Upper lobe of right lung (tissue), 1 donor: Measurements from ENCODE around the gene APOBEC3F. TPM values are rescaled to one million over a fixed set of nuclear protein-coding genes. Genes with fewer than 3 reads are reported as not detected.

Experiments used
- ATAC-seq: fragments of 200-7000 bp; cut with Tn5 transposase; one replicate; pipeline ENCODE4 v1.9.1; 2020; ENCODE audit warnings: mild to moderate bottlenecking, moderate library complexity
- DNase-seq: peaks from one replicate; pipeline ENCODE4 v3.0.0-alpha.2; 2020
- H3K27ac ChIP-seq: fragments of 200-600 bp; one replicate; pipeline ENCODE4 v1.8.0; 2022
- H3K27me3 ChIP-seq: fragments of 200-600 bp; one replicate; pipeline ENCODE4 v1.8.0; 2022; ENCODE audit warnings: mild to moderate bottlenecking
- H3K36me3 ChIP-seq: fragments of 200-600 bp; one replicate; pipeline ENCODE4 v1.8.0; 2022
- H3K4me1 ChIP-seq: fragments of 200-600 bp; one replicate; pipeline ENCODE4 v1.8.0; 2022
- H3K4me3 ChIP-seq: fragments of 200-600 bp; one replicate; pipeline ENCODE4 v1.8.0; 2022; ENCODE audit warnings: mild to moderate bottlenecking
- H3K9me3 ChIP-seq: fragments of 200-600 bp; one replicate; pipeline ENCODE4 v1.8.0; 2022
- CTCF ChIP-seq: fragments of 200-600 bp; IDR thresholded peaks from one replicate; pipeline ENCODE4 v1.8.0; 2022; ENCODE audit warnings: antibody characterized with exemption
- intact Hi-C: fragments of 100-400 bp; cut with DNase I; formaldehyde crosslinking; loops from one replicate; pipeline ENCODE4 v1.11.0; 2022
- total RNA-seq: library from RNA; stranded (reverse); fragmentation: NEBNext Ultra II Directional; extraction: Animal tissue kit (Norgen Biotek cat#: 25700); gene quantifications from one replicate; pipeline ENCODE4 v1.2.1, GENCODE V29; 2021
- donor health status: DM: no; HTN: yes; CAD: no; lungs with severe emphysema.

The APOBEC3F gene
- total RNA-seq, 1 donor from 2014 or later = 9.0 TPM

- Histone ChIP-seq H3K27ac (peak within 1 kb of the TSS; percentile 68), H3K9me3 (no peaks in the 10 kb centered on the region), H3K4me3 (no peak within 1 kb of the TSS), H3K36me3 (no peaks in the 10 kb centered on the region), H3K27me3 (no peaks in the 10 kb centered on the region), H3K4me1 (peaks cover 19% of the 10 kb centered on the region)
- DNase-seq = peak; percentile 78
- no peak for TF ChIP-seq CTCF
- ATAC-seq = peak; percentile 86
- intact Hi-C loops = no loop called here
These were observed 56.7 kb downstream of the APOBEC3F start, which contains the start of gene APOBEC3H for GRCh38 chr22:39097098-39098020. Gene APOBEC3H, plus strand, starts transcription at chr22:39097244. Its CDS starts 3,035 bp downstream, at chr22:39100279.

GRCh38 chr22:39098026-39098425 lies 57.4 kb downstream of the APOBEC3F start:
- Histone ChIP-seq H3K4me3 (no peak overlapping the region), H3K27ac (peak overlapping the region; percentile 68), H3K27me3 (no peaks in the 10 kb centered on the region), H3K4me1 (peaks cover 19% of the 10 kb centered on the region), H3K36me3 (no peaks in the 10 kb centered on the region), H3K9me3 (no peaks in the 10 kb centered on the region)
- ATAC-seq = no peak
- no peak for DNase-seq
- intact Hi-C loops = no loop called here
- TF ChIP-seq CTCF = no peak

GRCh38 chr22:39098576-39098975 lies 57.9 kb downstream of the APOBEC3F start:
- intact Hi-C loops = no loop called here
- Histone ChIP-seq H3K27ac (no peak overlapping the region), H3K36me3 (no peaks in the 10 kb centered on the region), H3K4me3 (no peak overlapping the region), H3K9me3 (no peaks in the 10 kb centered on the region), H3K4me1 (peaks cover 19% of the 10 kb centered on the region), H3K27me3 (no peaks in the 10 kb centered on the region)
- no peak for ATAC-seq
- DNase-seq = no peak
- no peak for TF ChIP-seq CTCF

GRCh38 chr22:39101226-39101625 lies 60.6 kb downstream of the APOBEC3F start:
- DNase-seq (no peak), ATAC-seq (no peak)
- Histone ChIP-seq H3K4me3 (no peak overlapping the region), H3K36me3 (no peaks in the 10 kb centered on the region), H3K27ac (no peak overlapping the region), H3K4me1 (peaks cover 18% of the 10 kb centered on the region), H3K27me3 (no peaks in the 10 kb centered on the region), H3K9me3 (no peaks in the 10 kb centered on the region)
- intact Hi-C loops = no loop called here
- TF ChIP-seq CTCF = no peak

GRCh38 chr22:39103431-39103830 lies 62.8 kb downstream of the APOBEC3F start:
- no peaks in the 10 kb centered on the region for H3K27me3 ChIP-seq
- H3K4me3 ChIP-seq = no peak overlapping the region
- DNase-seq (no peak), ATAC-seq (no peak)
- no peaks in the 10 kb centered on the region for H3K9me3 ChIP-seq
- no peak for TF ChIP-seq CTCF
- intact Hi-C loops = no loop called here
- H3K4me1 ChIP-seq = no peaks in the 10 kb centered on the region
- no peak overlapping the region for H3K27ac ChIP-seq
- no peaks in the 10 kb centered on the region for H3K36me3 ChIP-seq

Other genes starting within 250 kb of the APOBEC3F start
- gene DNAL4, start 246.7 kb upstream of the APOBEC3F start, total RNA-seq = 16.0 TPM
- 6.3 TPM for gene NPTXR, start 196.8 kb upstream of the APOBEC3F start, total RNA-seq
- gene CBX6, start 168.6 kb upstream of the APOBEC3F start, total RNA-seq = 61.6 TPM
- 9.0 TPM for gene APOBEC3A, start 83.3 kb upstream of the APOBEC3F start, total RNA-seq
- gene APOBEC3B, start 58.5 kb upstream of the APOBEC3F start, total RNA-seq = 0.52 TPM
- 25.3 TPM for gene APOBEC3C, start 26.6 kb upstream of the APOBEC3F start, total RNA-seq
- gene APOBEC3D, start 19.7 kb upstream of the APOBEC3F start, total RNA-seq = 3.3 TPM
- gene APOBEC3G, start 36.4 kb downstream of the APOBEC3F start, total RNA-seq = 16.1 TPM
- 0.84 TPM for gene APOBEC3H, start 56.4 kb downstream of the APOBEC3F start, total RNA-seq
- 62.7 TPM for gene CBX7, start 111.8 kb downstream of the APOBEC3F start, total RNA-seq
- 29.8 TPM for gene PDGFB, start 204.1 kb downstream of the APOBEC3F start, total RNA-seq